Lower leg skin (tissue), 4 donors: Measurements from ENCODE around the gene COIL. TPM values are rescaled to one million over a fixed set of nuclear protein-coding genes. Genes with fewer than 3 reads are reported as not detected.

Experiments used
- DNase-seq, 2 donors: peaks; one replicate each; pipeline ENCODE4 v3.0.0-alpha.2; 2019; ENCODE audit warnings: low spot score in 2 of 2
- H3K4me3 ChIP-seq: fragments of 200-600 bp; sonication (generic); 2 replicates; pipeline ENCODE4 v1.5.1; 2017; ENCODE audit warnings: mild to moderate bottlenecking, low read depth; ENCODE audit not compliant: poor library complexity, severe bottlenecking
- CTCF ChIP-seq, 3 donors: fragments of 450-650 bp; IDR thresholded peaks; one replicate each; pipeline ENCODE4 v1.5.1; 2016; ENCODE audit warnings: antibody characterized with exemption in 3 of 3, mild to moderate bottlenecking in 3 of 3, moderate library complexity in 2 of 3
- POLR2A ChIP-seq, 2 donors: fragments of 450-650 bp; IDR thresholded peaks; one replicate each; pipeline ENCODE4 v1.6.1; 2016 to 2017; ENCODE audit warnings: antibody characterized with exemption in 2 of 2, mild to moderate bottlenecking in 1 of 2, moderate library complexity in 1 of 2
- WGBS, 2 donors: methylation state at CpG; one replicate each; pipeline ENCODE4 v1.1.5; 2018; 5-methylcytosine and 5-hydroxymethylcytosine counted together
- intact Hi-C: fragments of 100-400 bp; cut with DNase I; formaldehyde crosslinking; loops from one replicate; pipeline ENCODE4 v1.15.0; 2023; ENCODE audit warnings: low total_unique reads
- total RNA-seq, 4 donors: library from RNA; depleted of rRNA; stranded (reverse); fragments of >200 nt; gene quantifications; one replicate each; pipeline ENCODE4 v1.1.0, GENCODE V29; 2016

The COIL gene
- total RNA-seq, 4 donors from 2014 or later, result 11.5 to 17.3 (median 13.5) TPM

- DNase-seq, result no peak
- no peak overlapping the region for H3K4me3 ChIP-seq
- intact Hi-C loops, result no loop called here
- TF ChIP-seq CTCF (IDR thresholded peaks at IDR 0.05) (no peak), POLR2A (IDR thresholded peaks at IDR 0.05) (no peak)
- WGBS, 2 donors, result 66 to 73% methylated on average over 3 of the region's 3 CpGs
These were observed 64.5 kb downstream of the COIL start for GRCh38 chr17:56896217-56896967.

DNA sequence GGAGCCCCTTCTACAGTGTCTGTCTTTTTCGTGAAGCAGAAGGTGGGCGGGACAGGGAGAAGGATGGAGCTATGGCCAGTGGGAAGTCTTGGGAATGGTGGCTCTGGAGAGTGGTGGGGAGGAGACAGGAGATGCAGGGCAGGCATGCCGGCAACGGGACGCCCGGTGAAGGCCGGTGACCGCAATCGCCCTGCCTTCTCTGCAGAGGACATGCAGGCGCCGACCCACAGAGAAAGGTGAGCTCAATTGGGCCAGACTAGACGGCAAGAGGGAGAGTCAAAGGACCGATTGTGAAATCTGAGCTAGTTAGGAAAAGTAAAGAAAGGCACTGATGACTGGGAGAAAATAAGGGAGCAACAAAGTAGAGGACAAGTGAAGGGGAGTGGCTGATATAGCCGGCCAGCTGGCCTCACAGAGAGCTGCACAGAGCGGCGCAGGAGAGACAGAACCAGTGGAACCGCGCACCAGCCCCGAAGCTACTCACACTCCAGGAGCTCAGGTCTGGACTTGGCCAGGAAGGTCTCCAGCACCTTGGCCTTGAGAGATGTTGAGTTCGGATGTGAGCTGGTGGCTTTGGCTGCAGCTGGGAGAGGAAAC, 65.9 kb downstream of the COIL start:
- 89% methylated on average over 20 of the region's 20 CpGs for WGBS, 2 donors
- H3K4me3 ChIP-seq, result no peak overlapping the region
- intact Hi-C loops, result no loop called here
- no peak for TF ChIP-seq POLR2A (IDR thresholded peaks at IDR 0.05)
- no peak for TF ChIP-seq CTCF (IDR thresholded peaks at IDR 0.05)
- no peak for DNase-seq

DNA sequence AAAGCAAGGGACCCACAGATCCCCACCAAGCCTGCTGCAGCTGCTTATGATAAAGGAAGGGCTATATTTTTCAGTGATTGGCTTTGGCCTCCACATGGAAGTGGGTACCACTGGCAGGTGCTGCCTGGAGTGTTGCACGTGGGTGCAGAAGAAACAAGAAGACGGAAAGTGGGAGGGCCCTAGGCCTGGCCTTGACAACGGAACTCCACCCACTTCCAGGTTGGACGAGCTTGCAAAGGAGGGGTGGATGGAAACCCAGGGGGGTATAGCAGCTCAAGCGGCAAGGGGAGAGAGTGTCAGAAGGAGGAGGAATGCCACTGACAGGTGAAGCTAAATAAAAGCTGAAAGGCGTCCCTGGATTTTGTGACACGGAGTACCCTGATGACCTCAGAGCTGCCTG, 67.3 kb downstream of the COIL start:
- no peak overlapping the region for H3K4me3 ChIP-seq
- intact Hi-C loops, result no loop called here
- DNase-seq, result no peak
- WGBS, 2 donors, result 87% methylated on average over 7 of the region's 7 CpGs
- TF ChIP-seq CTCF (IDR thresholded peaks at IDR 0.05), result no peak
- no peak for TF ChIP-seq POLR2A (IDR thresholded peaks at IDR 0.05)

DNA sequence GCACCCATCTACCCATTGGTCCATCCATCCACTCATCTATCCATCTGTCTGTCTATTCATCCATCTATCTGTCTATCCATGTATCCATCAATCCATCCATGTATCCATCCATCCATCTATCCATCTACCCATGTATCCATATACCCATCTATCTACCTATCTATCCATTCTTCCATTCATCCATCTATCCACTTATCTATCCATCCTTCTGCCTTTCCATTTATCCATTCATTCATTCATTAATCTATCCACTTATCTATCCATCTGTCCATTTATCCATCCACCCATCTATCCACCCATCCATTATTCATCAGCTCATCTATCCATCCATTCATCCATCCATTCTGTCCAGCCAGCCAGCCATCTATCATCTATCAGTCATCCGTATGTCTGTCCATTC, 68.5 kb downstream of the COIL start:
- intact Hi-C loops, result no loop called here
- no peak for DNase-seq
- WGBS, 2 donors, result 100% methylated on average over 1 of the region's 1 CpG
- no peak for TF ChIP-seq POLR2A (IDR thresholded peaks at IDR 0.05)
- no peak for TF ChIP-seq CTCF (IDR thresholded peaks at IDR 0.05)
- no peak overlapping the region for H3K4me3 ChIP-seq

DNA sequence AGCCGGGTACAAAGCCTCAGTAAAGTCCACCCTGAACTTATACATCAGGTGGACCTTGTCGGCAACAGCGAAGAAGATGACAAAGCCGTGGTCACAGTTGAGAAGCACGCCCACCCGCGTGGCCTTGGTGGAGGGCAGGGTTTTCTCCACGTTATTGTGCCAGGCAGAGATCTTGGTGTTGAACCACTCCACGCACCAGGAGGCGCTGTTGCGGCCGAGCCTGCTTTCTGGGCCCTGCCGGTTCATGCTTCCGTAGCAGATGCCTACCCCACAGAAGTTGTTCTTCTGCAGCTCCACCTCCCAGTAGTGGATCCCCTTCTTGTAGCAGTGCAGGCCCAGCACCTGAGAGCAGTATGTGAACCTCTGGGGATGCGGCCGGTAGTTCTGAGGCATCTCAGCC, 69.1 kb downstream of the COIL start:
- TF ChIP-seq CTCF (IDR thresholded peaks at IDR 0.05) (no peak), POLR2A (IDR thresholded peaks at IDR 0.05) (no peak)
- peak in 1 of 2 donors; percentile 89 for DNase-seq
- WGBS, 2 donors, result 79 to 84% methylated on average over 10 to 16 of the region's 16 CpGs
- no peak overlapping the region for H3K4me3 ChIP-seq
- intact Hi-C loops, result no loop called here
